Mesendoderm (in vitro differentiated cells): ENCODE results near the gene KYAT1.
A peak's percentile ranks its signal among the peaks of the same experiment; 100 is the strongest.

Source experiments
- DNase-seq: peaks from one replicate; pipeline ENCODE4 v3.0.0; 2013
- H2AK5ac ChIP-seq: 2 replicates; pipeline ENCODE4 v1.6.1; 2013; ENCODE audit warnings: low read length, inconsistent platforms
- H2BK120ac ChIP-seq: 2 replicates; pipeline ENCODE4 v1.6.1; 2013; ENCODE audit warnings: low read depth, mild to moderate bottlenecking, low read length, moderate library complexity, mixed read lengths
- H2BK15ac ChIP-seq: replicated peaks from 2 replicates; pipeline ENCODE4 v1.6.1; 2013; ENCODE audit warnings: low read depth, mild to moderate bottlenecking, moderate library complexity
- H2BK5ac ChIP-seq: 2 replicates; pipeline ENCODE4 v1.6.1; 2013; ENCODE audit warnings: low read length, inconsistent platforms
- H3K18ac ChIP-seq: 2 replicates; pipeline ENCODE4 v1.6.1; 2013; ENCODE audit warnings: mild to moderate bottlenecking, low read length, mixed read lengths
- H3K23ac ChIP-seq: one replicate; pipeline ENCODE4 v1.6.1; 2013; ENCODE audit warnings: low read length
- H3K27ac ChIP-seq: 2 replicates; pipeline ENCODE4 v1.5.1; 2013; ENCODE audit warnings: low read depth, mild to moderate bottlenecking, inconsistent platforms, low read length, moderate library complexity
- H3K27me3 ChIP-seq: 2 replicates; pipeline ENCODE4 v1.6.1; 2013; ENCODE audit warnings: low read length, control low read depth, mild to moderate bottlenecking, inconsistent platforms; ENCODE audit not compliant: insufficient read depth, poor library complexity
- H3K36me3 ChIP-seq: 2 replicates; pipeline ENCODE4 v1.6.1; 2013; ENCODE audit warnings: low read length, inconsistent platforms; ENCODE audit not compliant: control insufficient read depth, insufficient read depth
- H3K4ac ChIP-seq: one replicate; pipeline ENCODE4 v1.6.1; 2013; ENCODE audit warnings: low read depth, mild to moderate bottlenecking, low read length, moderate library complexity
- H3K4me1 ChIP-seq: 2 replicates; pipeline ENCODE4 v1.6.1; 2013; ENCODE audit warnings: low read depth, low read length, inconsistent platforms; ENCODE audit not compliant: control insufficient read depth
- H3K4me2 ChIP-seq: 2 replicates; pipeline ENCODE4 v1.6.1; 2013; ENCODE audit warnings: low read length
- H3K4me3 ChIP-seq: 2 replicates; pipeline ENCODE4 v1.5.1; 2013; ENCODE audit warnings: mild to moderate bottlenecking, low read length
- H3K56ac ChIP-seq: one replicate; pipeline ENCODE4 v1.6.1; 2013; ENCODE audit warnings: low read length
- H3K79me1 ChIP-seq: 2 replicates; pipeline ENCODE4 v1.6.1; 2013; ENCODE audit warnings: low read length, inconsistent platforms
- H3K79me2 ChIP-seq: 2 replicates; pipeline ENCODE4 v1.6.1; 2013; ENCODE audit warnings: mild to moderate bottlenecking, low read length; ENCODE audit not compliant: control insufficient read depth, insufficient read depth
- H3K9ac ChIP-seq: 2 replicates; pipeline ENCODE4 v1.6.1; 2013; ENCODE audit warnings: low read length, inconsistent platforms
- H4K5ac ChIP-seq: one replicate; pipeline ENCODE4 v1.6.1; 2013; ENCODE audit warnings: low read length
- H4K8ac ChIP-seq: one replicate; pipeline ENCODE4 v1.6.1; 2013; ENCODE audit warnings: low read depth, mild to moderate bottlenecking, control low read depth, low read length, moderate library complexity
- WGBS: extraction: QIAGEN DNeasy Blood & Tissue Kit; methylation state at CpG from one replicate; pipeline ENCODE4 v1.1.7; 2013; ENCODE audit warnings: low lambda C conversion rate, missing lambda C conversion rate; ENCODE audit not compliant: insufficient coverage; ENCODE audit errors: extremely low coverage; 5-methylcytosine and 5-hydroxymethylcytosine counted together

Gene KYAT1

GRCh38 chr9:128921881-128922763 is 40.4 kb upstream of the KYAT1 start:
- Histone ChIP-seq H3K4me3 (peak overlapping the region; percentile 72), H3K27me3 (no peaks in the 10 kb centered on the region), H4K8ac (no peak overlapping the region), H4K5ac (no peak overlapping the region), H2BK15ac (no peak overlapping the region), H3K4ac (peak overlapping the region; percentile 22), H3K56ac (peak overlapping the region; percentile 91), H3K79me2 (no peaks in the 10 kb centered on the region), H3K4me1 (peaks cover 4% of the 10 kb centered on the region), H3K9ac (peak overlapping the region; percentile 85), H3K36me3 (no peaks in the 10 kb centered on the region), H2BK5ac (peak overlapping the region; percentile 73), H3K79me1 (no peaks in the 10 kb centered on the region), H3K4me2 (peak overlapping the region; percentile 80), H2BK120ac (no peak overlapping the region), H2AK5ac (peak overlapping the region; percentile 10), H3K18ac (peak overlapping the region; percentile 96), H3K27ac (peak overlapping the region; percentile 81), H3K23ac (no peak overlapping the region)
- WGBS, result no CpG with 5 or more reads among the region's 32 CpGs
- DNase-seq, result peak; percentile 92

GRCh38 chr9:128920381-128921058 is 38.8 kb upstream of the KYAT1 start, which contains the start of gene PHYHD1:
Gene PHYHD1, plus strand, starts transcription at chr9:128920982. Its CDS starts 1,342 bp downstream, at chr9:128922324.
- Histone ChIP-seq H3K36me3 (peaks cover 4% of the 10 kb centered on the region), H3K56ac (peak within 1 kb of the TSS; percentile 91), H3K79me1 (no peaks in the 10 kb centered on the region), H3K9ac (peak within 1 kb of the TSS; percentile 85), H3K4me2 (peak within 1 kb of the TSS; percentile 80), H4K5ac (no peak within 1 kb of the TSS), H2BK5ac (peak within 1 kb of the TSS; percentile 50), H3K4ac (peak within 1 kb of the TSS; percentile 10), H3K4me1 (peaks cover 4% of the 10 kb centered on the region), H3K23ac (no peak within 1 kb of the TSS), H3K18ac (peak within 1 kb of the TSS; percentile 70), H2BK15ac (no peak within 1 kb of the TSS), H3K27me3 (no peaks in the 10 kb centered on the region), H2AK5ac (peak within 1 kb of the TSS; percentile 10), H3K79me2 (no peaks in the 10 kb centered on the region), H4K8ac (no peak within 1 kb of the TSS), H3K27ac (peak within 1 kb of the TSS; percentile 81), H3K4me3 (no peak within 1 kb of the TSS), H2BK120ac (no peak within 1 kb of the TSS)
- WGBS, result no CpG with 5 or more reads among the region's 13 CpGs
- no peak for DNase-seq

DNA sequence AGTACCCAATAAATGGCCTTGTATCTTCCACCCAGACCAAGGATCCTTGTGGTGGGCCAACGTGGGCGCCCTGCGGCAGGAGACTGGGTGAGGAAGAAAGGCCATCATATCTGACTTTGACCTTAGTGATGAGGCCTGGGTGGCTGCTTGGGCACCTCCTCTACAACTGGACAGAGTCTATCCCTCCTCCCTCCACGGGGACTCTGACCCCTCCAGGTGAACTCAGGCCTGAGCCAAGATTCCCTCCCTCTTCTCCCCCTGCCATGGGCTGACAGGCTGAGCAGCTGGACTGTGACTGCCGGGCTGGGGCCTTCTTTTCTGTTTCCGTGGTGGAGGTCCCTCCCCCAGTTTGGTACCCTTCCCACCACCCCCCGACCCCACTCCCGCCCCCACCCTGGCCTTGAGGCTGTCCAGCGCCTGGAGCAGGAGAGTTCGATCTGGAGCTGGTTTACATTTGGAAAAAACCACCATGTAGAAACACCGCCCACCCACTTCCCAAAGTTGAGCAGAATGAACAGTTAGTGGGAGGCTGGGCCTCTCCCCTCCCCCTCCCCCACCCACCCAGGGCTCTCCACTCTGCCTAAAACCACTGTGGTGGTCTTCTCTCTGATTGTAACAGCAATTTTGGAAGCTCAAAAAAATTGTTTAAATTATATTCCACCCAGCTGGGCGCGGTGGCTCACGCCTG is 37.8 kb upstream of the KYAT1 start:
- Histone ChIP-seq H3K4me2 (no peak overlapping the region), H3K9ac (no peak overlapping the region), H3K4ac (no peak overlapping the region), H3K4me1 (peaks cover 4% of the 10 kb centered on the region), H4K5ac (no peak overlapping the region), H3K23ac (no peak overlapping the region), H3K27ac (no peak overlapping the region), H3K79me1 (peaks cover 3% of the 10 kb centered on the region), H2AK5ac (no peak overlapping the region), H2BK5ac (no peak overlapping the region), H4K8ac (no peak overlapping the region), H3K79me2 (peaks cover 3% of the 10 kb centered on the region), H3K4me3 (no peak overlapping the region), H3K27me3 (no peaks in the 10 kb centered on the region), H2BK15ac (no peak overlapping the region), H3K18ac (no peak overlapping the region), H2BK120ac (no peak overlapping the region), H3K56ac (no peak overlapping the region), H3K36me3 (peaks cover 4% of the 10 kb centered on the region)
- DNase-seq, result no peak
- no CpG with 5 or more reads among the region's 14 CpGs for WGBS

- Histone ChIP-seq H4K8ac (no peak overlapping the region), H3K18ac (no peak overlapping the region), H3K23ac (no peak overlapping the region), H2BK120ac (no peak overlapping the region), H3K79me1 (peaks cover 7% of the 10 kb centered on the region), H3K4ac (no peak overlapping the region), H2BK15ac (no peak overlapping the region), H4K5ac (no peak overlapping the region), H3K4me2 (no peak overlapping the region), H3K36me3 (peaks cover 4% of the 10 kb centered on the region), H3K9ac (no peak overlapping the region), H3K79me2 (peaks cover 7% of the 10 kb centered on the region), H2AK5ac (no peak overlapping the region), H3K4me3 (no peak overlapping the region), H3K4me1 (peaks cover 4% of the 10 kb centered on the region), H3K27ac (no peak overlapping the region), H3K56ac (no peak overlapping the region), H3K27me3 (no peaks in the 10 kb centered on the region), H2BK5ac (no peak overlapping the region)
- WGBS, result no CpG with 5 or more reads among the region's 2 CpGs
- no peak for DNase-seq
Observed at GRCh38 chr9:128918921-128919320, 37.2 kb upstream of the KYAT1 start.

DNA sequence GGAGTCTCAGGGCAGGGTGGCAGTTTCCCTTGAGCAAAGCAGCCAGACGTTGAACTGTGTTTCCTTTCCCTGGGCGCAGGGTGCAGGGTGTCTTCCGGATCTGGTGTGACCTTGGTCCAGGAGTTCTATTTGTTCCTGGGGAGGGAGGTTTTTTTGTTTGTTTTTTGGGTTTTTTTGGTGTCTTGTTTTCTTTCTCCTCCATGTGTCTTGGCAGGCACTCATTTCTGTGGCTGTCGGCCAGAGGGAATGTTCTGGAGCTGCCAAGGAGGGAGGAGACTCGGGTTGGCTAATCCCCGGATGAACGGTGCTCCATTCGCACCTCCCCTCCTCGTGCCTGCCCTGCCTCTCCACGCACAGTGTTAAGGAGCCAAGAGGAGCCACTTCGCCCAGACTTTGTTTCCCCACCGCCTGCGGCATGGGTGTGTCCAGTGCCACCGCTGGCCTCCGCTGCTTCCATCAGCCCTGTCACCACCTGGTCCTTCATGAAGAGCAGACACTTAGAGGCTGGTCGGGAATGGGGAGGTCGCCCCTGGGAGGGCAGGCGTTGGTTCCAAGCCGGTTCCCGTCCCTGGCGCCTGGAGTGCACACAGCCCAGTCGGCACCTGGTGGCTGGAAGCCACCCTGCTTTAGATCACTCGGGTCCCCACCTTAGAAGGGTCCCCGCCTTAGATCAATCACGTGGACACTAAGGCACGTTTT is 35.5 kb upstream of the KYAT1 start:
- Histone ChIP-seq H3K4me1 (peaks cover 4% of the 10 kb centered on the region), H2BK15ac (no peak overlapping the region)

More for the DNA sequence above, 35.5 kb upstream of the KYAT1 start:
- no CpG with 5 or more reads among the region's 26 CpGs for whole genome bisulfite sequencing
- H4K8ac ChIP-seq, result no peak overlapping the region
- no peak overlapping the region for H3K4me3 ChIP-seq
- H2AK5ac ChIP-seq, result no peak overlapping the region
- no peak overlapping the region for H2BK5ac ChIP-seq
- no peak overlapping the region for H3K4ac ChIP-seq
- no peak overlapping the region for H4K5ac ChIP-seq
- H3K56ac ChIP-seq, result no peak overlapping the region
- H3K36me3 ChIP-seq, result peaks cover 4% of the 10 kb centered on the region
- peaks cover 18% of the 10 kb centered on the region for H3K79me2 ChIP-seq
- H2BK120ac ChIP-seq, result no peak overlapping the region
- H3K27ac ChIP-seq, result no peak overlapping the region
- no peak overlapping the region for H3K23ac ChIP-seq
- no peaks in the 10 kb centered on the region for H3K27me3 ChIP-seq
- H3K9ac ChIP-seq, result no peak overlapping the region
- no peak overlapping the region for H3K18ac ChIP-seq
- no peak for DNase-seq
- peaks cover 14% of the 10 kb centered on the region for H3K79me1 ChIP-seq
- H3K4me2 ChIP-seq, result no peak overlapping the region
